ENCODE measurements around the gene SMAD7. TPM values are rescaled to one million over a fixed set of nuclear protein-coding genes. Genes with fewer than 3 reads are reported as not detected.
A peak's percentile ranks its signal among the peaks of the same experiment; 100 is the strongest.

SMAD7 gene
- total and polyA plus RNA-seq, 10 of the 15 experiments (the other 5 are each of a cell fraction or from before 2014, with no cell fraction given): 1.3 to 22.5 (median 8.0) TPM

DNA sequence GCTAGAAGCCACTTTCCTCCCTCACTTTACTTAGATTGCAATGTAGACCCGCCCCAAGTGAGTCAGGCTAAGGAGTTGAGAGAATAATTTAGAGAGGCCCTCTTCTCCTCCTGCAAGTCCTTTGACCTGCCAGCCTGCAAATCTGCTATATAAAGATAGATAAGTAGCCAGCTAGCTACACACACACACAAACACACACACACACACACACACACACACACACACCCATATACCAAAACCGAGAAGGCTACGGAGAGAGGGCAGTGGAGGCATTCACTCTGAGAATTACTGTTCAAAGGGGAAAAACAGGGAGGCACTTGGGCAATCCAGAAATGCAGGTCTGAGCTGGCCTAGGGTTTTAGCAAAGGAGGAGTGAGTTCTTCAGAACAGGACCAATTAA, 23.0 kb upstream of the SMAD7 start:
- Histone ChIP-seq H3K9me3 (replicated peaks; ENCODE audit: control insufficient read depth, insufficient read depth, low read length) (no peaks in the 10 kb centered on the region), H3K27me3 (replicated peaks in 1 of 2; ENCODE audit: control insufficient read depth in 2 of 2, insufficient read depth in 2 of 2, low read length in 1 of 2) (peaks cover 0 to 1% of the 10 kb centered on the region in 2 experiments; a peak in 2 of 4 replicates), H4K20me1 (ENCODE audit: control insufficient read depth, insufficient read depth) (no peaks in the 10 kb centered on the region; the same call in 1 of the 2 replicates), H3K4me3 (no peak overlapping the region), H3K4me2 (ENCODE audit: control insufficient read depth, insufficient read depth) (no peak overlapping the region), H3K9ac (ENCODE audit: control insufficient read depth, insufficient read depth, low read length) (no peak overlapping the region), H2AFZ (ENCODE audit: control insufficient read depth, low read depth, low read length) (no peak overlapping the region), H3K36me3 (ENCODE audit: control insufficient read depth in 2 of 2, insufficient read depth in 2 of 2, low read length in 1 of 2) (no peaks in the 10 kb centered on the region), H3K27ac (ENCODE audit: control insufficient read depth, insufficient read depth) (no peak overlapping the region), H3K4me1 (ENCODE audit: control insufficient read depth, insufficient read depth, low read length) (0 out of 2 replicates have a peak, but pooled peaks cover 4% of the 10 kb centered on the region), H3K79me2 (ENCODE audit: control insufficient read depth, insufficient read depth, low read length) (no peaks in the 10 kb centered on the region)
- ChIA-PET CTCF (interaction anchor here (0.7 kb wide), 1 partner anchor 14 kb away, joined by 3 read pairs; no protein-coding TSS in a partner anchor), SMC1A (ENCODE audit: uncharacterized antibody, unreplicated experiment) (interaction anchor here (1.0 kb wide), 1 partner anchor 22 kb away, joined by 3 read pairs; no protein-coding TSS in a partner anchor), RAD21 (ENCODE audit: unreplicated experiment) (interaction anchor here (0.7 to 1.0 kb wide), 2 partner anchors 53 to 196 kb away, joined by 3 read pairs; no protein-coding TSS in a partner anchor), POLR2A (interaction anchor here (1.2 kb wide), 1 partner anchor 16 kb away, joined by 3 read pairs; no protein-coding TSS in a partner anchor)
- no peak for TF ChIP-seq SRF (IDR thresholded peaks at IDR 0.05; ENCODE audit: low read depth in 2 of 2, low read length in 2 of 2)
- TF ChIP-seq, protein P1, sequence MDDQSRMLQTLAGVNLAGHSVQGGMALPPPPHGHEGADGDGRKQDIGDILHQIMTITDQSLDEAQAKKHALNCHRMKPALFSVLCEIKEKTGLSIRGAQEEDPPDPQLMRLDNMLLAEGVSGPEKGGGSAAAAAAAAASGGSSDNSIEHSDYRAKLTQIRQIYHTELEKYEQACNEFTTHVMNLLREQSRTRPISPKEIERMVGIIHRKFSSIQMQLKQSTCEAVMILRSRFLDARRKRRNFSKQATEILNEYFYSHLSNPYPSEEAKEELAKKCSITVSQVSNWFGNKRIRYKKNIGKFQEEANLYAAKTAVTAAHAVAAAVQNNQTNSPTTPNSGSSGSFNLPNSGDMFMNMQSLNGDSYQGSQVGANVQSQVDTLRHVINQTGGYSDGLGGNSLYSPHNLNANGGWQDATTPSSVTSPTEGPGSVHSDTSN (IDR thresholded peaks at IDR 0.05; ENCODE audit: insufficient replicate concordance, low read depth, low read length): no peak
- ATAC-seq (peak; percentile 20; the same call in 2 of the 3 replicates), FAIRE-seq (no peak), DNase-seq (ENCODE audit: low read depth, low spot score) (no peak)
- intact Hi-C loops (cut with micrococcal nuclease; ENCODE audit: unreplicated experiment) (no loop called here), in situ Hi-C loops (cut with MboI) (no loop called here)
- no TSS peak for BruUV-seq (replicated peaks)
- WGBS (ENCODE audit: insufficient coverage, insufficient replicate concordance, low lambda C conversion rate, missing lambda C conversion rate): 29% methylated on average over 3 of the region's 3 CpGs

DNA sequence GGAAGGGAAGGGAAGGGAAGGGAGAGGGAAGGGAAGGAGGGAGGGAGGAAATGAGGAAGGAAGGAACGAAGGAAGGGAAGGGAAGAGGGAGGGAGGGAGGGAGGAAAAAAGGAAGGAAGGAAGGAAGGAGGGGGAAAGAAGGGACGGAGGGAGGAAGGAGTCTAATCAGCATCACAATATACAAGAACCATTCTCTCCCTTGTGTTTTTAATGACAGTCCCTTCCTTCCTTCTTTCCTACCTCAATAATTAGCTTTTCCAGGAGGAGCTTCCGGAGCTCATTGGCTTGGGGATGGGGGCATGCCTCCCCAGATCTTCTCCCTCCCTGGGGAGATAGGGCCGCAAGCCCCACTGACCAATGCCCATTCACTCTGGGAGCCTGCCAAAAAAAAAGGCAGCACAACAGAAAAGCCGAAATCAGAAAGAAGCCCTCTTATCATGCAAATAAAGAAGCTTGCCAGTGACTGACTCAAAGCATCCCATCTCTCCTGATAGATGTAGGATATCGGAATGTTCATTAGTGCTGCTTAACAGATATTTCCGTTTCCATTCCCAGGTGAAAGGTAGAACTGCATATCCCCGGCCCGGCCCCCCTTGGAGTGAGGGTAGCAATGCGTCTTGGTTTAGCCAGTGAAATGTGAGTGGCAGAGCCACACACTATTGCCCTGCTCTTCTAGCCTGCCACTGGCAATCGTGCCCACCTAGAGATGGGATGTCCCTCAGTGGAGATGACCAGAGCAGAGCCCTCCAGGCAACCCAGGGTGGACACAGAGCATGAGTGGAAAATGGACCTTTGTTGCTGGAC, 17.8 kb upstream of the SMAD7 start:
- H3K4me1 ChIP-seq (ENCODE audit: control insufficient read depth, insufficient read depth, low read length): no peaks in the 10 kb centered on the region
- POLR2A ChIA-PET: no interaction called here
- RAD21 ChIA-PET (ENCODE audit: unreplicated experiment): interaction anchor here (0.7 to 1.1 kb wide), 2 partner anchors 100 to 257 kb away, joined by 3 read pairs; no protein-coding TSS in a partner anchor

More for the DNA sequence above, 17.8 kb upstream of the SMAD7 start:
- no peaks in the 10 kb centered on the region for H4K20me1 ChIP-seq (ENCODE audit: control insufficient read depth, insufficient read depth)
- FAIRE-seq: no peak
- no peak overlapping the region for H2AFZ ChIP-seq (ENCODE audit: control insufficient read depth, low read depth, low read length)
- no peak for DNase-seq (ENCODE audit: low read depth, low spot score)
- H3K4me3 ChIP-seq: no peak overlapping the region
- SMC1A ChIA-PET (ENCODE audit: uncharacterized antibody, unreplicated experiment): interaction anchor here (1.1 kb wide), 1 partner anchor 16 kb away, joined by 4 read pairs; no protein-coding TSS in a partner anchor
- no peak for ATAC-seq
- H3K4me2 ChIP-seq (ENCODE audit: control insufficient read depth, insufficient read depth): no peak overlapping the region
- intact Hi-C loops (cut with micrococcal nuclease; ENCODE audit: unreplicated experiment) (no loop called here), in situ Hi-C loops (cut with MboI) (no loop called here)
- CTCF ChIA-PET: interaction anchor here (0.6 to 2.0 kb wide), 3 partner anchors 15 to 212 kb away, joined by 3 to 6 read pairs (median 3); no protein-coding TSS in a partner anchor
- peaks cover 0 to 3% of the 10 kb centered on the region in 2 experiments; a peak in 1 of 4 replicates for H3K27me3 ChIP-seq (replicated peaks in 1 of 2; ENCODE audit: control insufficient read depth in 2 of 2, insufficient read depth in 2 of 2, low read length in 1 of 2)
- no peaks in the 10 kb centered on the region for H3K36me3 ChIP-seq (ENCODE audit: control insufficient read depth in 2 of 2, insufficient read depth in 2 of 2, low read length in 1 of 2)
- 59% methylated on average over 10 of the region's 11 CpGs for WGBS (ENCODE audit: insufficient coverage, insufficient replicate concordance, low lambda C conversion rate, missing lambda C conversion rate)
- no peak overlapping the region for H3K9ac ChIP-seq (ENCODE audit: control insufficient read depth, insufficient read depth, low read length)
- no peak for TF ChIP-seq STAT3 (IDR thresholded peaks at IDR 0.05; ENCODE audit: low read depth, low read length)
- no peak for TF ChIP-seq IKZF1 (conservative IDR thresholded peaks at IDR 0.05)
- no peak for TF ChIP-seq LARP7 (IDR thresholded peaks at IDR 0.05)
- no peak for TF ChIP-seq SPI1 (IDR thresholded peaks at IDR 0.05; ENCODE audit: borderline replicate concordance, insufficient read depth, low read depth, low read length)
- TF ChIP-seq MXI1 (IDR thresholded peaks at IDR 0.05; ENCODE audit: low read depth, low read length): no peak
- TF ChIP-seq JUND (IDR thresholded peaks at IDR 0.05; ENCODE audit: low read depth, low read length): no peak
- TF ChIP-seq CEBPB (IDR thresholded peaks at IDR 0.05; ENCODE audit: borderline replicate concordance in 1 of 2, low read depth in 2 of 2, low read length in 2 of 2): no peak
- no TSS peak for BruUV-seq (replicated peaks)
- no peaks in the 10 kb centered on the region for H3K79me2 ChIP-seq (ENCODE audit: control insufficient read depth, insufficient read depth, low read length)
- no peaks in the 10 kb centered on the region; the same call in 2 of the 3 replicates for H3K9me3 ChIP-seq (replicated peaks; ENCODE audit: control insufficient read depth, insufficient read depth, low read length)
- no peak overlapping the region for H3K27ac ChIP-seq (ENCODE audit: control insufficient read depth, insufficient read depth)
